Measurements from ENCODE around the gene DNASE1L1.

DNASE1L1 gene

DNA sequence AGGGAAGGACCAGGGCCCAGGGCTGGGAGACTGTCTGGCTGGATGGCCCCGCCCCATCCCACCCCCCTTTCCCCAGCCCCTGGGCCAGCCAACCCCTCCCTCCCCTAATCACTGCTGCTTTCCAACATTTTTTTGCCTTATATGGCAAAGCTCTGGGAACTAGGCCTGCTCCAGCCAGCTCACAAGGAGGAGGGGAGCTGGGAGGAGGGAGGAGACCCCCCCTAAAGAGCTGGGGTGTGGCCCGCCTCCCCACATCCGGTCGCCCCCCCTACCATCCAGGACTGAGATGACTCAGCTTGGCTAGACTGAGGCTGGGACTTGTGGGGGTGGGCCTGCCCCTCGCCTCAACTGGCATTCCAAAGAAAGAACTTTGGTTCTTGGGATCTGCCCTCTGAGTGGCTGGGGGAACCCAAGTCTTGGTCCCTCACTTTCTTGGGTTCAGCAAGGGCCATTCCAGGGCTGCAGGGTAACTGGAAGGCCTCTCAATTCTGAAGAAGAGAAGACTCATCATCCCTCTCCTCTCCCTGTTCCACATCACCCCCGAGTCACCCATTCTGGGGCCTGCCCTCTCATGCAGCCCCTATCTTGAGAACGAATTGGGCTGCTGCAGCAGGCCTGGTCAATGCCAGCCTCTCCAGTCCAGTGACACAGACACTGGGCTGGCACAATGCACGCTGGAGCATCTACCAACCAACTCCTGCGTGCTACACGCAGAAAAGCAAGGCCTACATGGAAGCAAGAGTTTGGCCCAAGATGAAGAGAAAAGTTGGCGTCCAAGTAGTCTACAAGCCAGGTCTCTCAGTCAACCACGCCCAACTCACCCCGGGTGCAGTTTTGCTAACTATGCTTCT lies 39.4 kb downstream of the DNASE1L1 start:
- peak in 1 of 3 experiments; percentile 48 for DNase-seq (ENCODE audit: low read depth in 2 of 3, low spot score in 2 of 3)

DNA sequence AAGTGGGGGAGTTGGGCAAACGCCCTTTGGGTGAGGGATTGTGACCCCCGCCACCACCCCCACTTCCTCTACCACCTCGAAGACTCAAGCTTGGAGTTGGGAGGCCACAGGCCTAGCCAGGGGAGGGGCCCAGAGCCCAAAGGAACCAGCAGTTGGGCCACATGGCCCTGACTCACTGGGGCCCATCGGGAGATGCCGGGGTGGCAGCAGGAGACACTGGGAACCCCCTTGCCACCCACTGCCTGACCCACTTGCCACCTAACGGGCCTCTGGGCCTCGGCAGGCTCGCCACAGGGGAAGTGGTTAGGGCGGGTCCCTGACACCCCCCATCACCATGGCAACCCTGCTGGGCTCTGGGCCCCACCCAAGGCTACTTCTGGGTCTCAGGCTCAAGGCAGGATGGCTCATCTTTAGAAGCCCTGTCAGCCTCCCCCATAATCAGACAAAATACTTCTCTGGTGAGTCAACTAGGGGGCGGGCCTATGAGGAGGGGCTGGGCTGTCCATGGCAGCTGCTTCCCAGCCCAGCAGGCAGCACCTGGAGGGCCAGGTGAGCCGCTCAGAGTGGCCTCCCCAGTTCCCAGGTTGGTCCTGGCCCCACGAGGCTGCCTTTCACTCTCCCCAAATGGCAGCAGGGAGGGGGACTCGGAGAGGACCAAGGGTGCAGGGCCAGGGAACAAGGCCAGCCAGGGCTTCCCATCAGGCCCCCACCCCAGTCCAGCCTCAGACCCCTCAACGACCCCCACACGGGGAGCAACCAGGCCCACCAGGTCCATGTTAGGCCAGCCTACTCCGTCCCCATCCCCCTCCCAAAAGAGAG lies 40.2 kb downstream of the DNASE1L1 start:
- DNase-seq (ENCODE audit: low read depth in 2 of 3, low spot score in 2 of 3): peak in 2 of 3 experiments; percentile 69 to 90

DNA sequence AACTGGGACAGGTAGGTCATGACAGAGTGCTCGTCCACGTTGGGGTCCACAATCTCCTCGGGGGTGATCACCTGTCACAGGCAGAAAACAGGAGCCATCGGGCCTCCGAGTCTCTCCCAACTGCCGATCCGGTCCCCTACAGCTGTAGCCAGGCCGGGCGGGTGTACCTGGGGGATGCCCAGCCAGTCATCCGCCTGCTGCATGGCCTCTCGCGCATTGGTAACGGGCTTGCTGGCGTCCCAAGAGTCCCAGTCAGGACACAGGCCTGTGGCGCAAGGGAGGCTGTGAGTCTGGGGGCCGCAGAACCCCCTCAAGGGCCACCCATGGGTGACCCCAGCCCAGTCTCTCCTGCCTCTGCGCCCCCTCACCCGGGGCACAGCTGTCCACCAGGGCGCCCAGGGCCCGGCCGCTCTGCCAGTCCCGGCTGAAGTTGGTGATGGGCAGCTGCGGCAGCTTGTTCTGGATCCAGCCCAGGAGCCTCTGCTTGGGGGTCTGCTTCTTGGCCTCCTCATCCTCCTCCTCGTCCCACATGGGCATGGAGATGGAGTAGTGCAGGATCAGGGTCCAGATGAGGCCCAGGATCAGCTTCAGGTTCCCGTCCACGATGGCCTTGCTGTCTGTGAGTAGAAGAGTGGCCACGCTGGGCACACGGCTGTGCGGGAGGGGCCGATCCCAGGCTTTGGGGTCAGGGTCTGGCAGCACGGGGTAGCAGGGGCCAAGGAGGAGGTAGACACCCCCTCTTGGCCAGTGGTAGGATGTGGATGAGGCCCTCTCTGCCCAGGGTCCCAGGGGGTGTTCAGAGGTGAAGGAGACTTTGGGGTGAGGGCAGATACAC lies 41.4 kb downstream of the DNASE1L1 start:
- DNase-seq (ENCODE audit: low read depth in 2 of 3, low spot score in 2 of 3): no peak

DNA sequence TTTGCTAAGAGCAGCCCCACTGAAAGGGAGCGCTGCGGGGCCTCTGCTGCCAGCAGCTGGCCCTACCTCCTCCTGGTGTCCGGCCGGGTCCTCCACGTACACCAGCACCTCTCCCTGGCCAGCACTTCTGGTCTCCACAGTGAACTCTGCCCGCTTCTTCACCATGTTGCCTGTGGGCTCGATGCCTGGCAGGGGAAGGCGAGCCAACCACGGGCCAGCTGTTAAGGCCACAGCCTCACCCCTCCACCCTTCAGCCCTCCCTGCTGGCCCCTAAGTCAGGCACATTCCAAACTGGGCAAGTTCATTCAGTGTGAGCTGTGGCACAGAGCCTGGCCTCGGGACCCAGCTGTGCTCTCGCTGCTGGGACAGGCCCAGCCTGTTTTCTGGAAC lies 42.4 kb downstream of the DNASE1L1 start:
- DNase-seq (ENCODE audit: low read depth in 2 of 3, low spot score in 2 of 3): no peak

DNA sequence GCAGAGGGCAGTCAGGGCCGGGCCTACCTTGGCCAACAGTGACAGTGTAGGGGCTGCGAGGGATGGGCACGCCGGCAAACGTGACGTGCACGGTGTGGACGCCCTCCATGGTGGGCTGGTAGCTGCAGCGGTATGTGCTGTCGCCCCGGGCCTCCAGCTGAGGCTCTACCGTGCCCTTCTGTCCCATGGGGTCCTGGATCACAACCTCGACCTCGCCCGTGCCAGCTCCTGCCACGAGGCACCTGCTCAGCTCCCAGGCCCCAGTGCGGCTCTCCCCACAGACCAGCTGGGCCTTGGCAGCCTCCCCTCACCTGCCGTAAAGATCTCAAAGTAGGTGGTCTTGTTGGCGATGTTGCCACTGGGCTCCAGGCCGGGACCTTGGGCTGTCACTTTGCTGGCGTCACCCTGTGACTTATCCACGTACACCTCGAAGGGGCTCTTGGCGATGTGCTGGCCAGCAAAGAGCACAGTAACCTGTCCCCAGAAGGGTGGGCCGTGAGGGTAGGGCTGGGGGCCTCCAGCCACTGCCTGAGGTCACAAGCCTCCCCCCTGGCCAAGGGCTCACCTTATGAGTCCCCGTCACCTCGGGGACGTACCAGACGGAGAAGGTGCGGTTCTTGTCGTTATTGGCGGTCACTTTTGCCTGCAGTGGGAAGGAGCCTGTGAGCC lies 42.9 kb downstream of the DNASE1L1 start:
- no peak for DNase-seq (ENCODE audit: low read depth in 2 of 3, low spot score in 2 of 3)

DNA sequence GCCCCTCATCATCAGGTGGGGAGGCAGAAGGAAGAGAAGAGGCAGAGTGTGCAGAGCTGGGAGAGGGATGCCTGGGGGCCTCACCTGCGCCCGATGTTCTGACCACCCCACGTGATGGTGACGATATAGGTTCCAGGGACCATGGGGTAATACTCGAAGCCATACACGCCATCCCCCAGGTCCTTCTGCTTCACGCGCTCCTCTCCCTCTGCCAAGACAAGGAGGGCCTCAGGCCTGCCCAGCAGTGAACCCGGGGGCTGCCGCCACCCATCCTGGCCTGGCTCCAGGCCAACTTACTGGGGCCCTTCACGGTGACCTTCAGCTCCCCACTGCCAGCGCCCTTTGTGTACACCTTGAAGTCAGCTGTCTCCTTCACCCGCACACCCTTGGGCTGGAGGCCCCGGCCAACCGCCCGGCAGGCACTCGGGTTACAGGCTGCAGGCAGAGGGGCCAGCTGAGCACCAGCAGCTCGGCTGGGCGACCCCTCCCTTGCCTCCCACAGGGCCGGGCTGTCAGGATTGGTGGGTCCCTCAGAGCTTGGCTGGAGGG lies 43.9 kb downstream of the DNASE1L1 start:
- no peak for DNase-seq (ENCODE audit: low read depth in 2 of 3, low spot score in 2 of 3)

DNA sequence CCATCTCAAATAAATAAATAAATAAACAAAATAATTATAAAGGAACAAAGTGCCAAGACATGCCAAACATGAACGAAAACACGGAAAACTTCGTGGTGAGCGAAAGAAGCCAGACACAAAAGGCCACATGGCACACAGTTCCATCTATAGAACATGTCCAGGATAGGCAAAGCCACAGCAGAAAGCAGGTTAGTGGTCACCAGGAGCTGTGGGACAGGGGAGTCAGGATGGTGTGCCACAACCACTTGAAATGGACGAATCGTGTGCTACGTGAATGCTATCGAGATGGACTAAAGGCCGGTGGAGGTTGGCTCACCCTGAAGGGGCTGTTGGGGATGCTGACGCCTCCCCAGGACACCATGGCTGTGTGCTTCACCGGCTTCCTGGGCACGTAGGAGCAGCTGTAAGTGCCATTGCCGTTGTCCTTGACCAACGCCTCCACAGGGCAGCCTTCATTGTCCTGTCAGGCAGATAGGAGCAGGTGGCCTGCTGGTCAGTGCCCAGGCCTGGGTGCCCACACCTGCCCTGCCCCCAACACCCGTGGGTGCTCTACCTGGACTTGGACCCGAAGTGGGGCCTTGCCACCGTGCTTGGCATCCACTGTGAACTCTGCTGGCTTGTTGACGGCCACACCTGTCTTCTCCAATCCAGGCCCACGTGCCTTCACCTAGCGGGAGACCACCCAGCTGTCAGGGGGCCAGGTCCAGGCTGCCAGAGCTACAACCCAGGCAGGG lies 45.2 kb downstream of the DNASE1L1 start:
- no peak for DNase-seq (ENCODE audit: low read depth in 2 of 3, low spot score in 2 of 3)

DNA sequence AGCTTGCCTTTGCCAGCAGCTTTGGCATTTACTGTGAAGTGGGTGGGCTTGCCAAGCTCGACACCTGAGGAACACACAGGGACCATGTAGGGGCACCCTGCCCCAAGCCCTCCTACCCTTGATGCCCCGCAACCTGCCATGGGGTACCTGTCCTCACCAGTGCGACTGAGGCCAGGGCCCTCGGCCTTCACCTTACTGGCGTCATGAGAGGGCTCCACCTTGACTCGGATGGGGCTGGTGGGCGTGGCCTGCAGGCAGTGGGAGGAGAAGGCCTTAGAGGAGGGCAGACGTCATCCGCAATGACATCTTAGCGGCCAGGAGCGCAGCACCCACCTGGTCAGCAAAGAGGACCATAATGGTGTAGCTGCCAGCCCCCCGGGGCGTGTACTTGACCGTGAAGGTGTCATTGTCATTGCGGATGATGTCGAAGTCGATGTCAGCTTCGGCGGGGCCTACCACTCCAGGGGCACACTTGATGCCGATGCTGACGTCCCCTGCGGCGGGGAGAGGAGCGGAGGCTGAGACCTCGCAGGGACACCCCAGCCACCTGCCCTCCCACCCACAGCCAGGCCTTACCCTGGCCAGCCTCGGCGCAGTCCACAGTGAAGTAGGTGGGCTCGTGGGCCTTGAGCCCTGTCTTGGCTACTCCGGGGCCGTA lies 46.8 kb downstream of the DNASE1L1 start:
- DNase-seq (ENCODE audit: low read depth in 2 of 3, low spot score in 2 of 3): no peak

DNA sequence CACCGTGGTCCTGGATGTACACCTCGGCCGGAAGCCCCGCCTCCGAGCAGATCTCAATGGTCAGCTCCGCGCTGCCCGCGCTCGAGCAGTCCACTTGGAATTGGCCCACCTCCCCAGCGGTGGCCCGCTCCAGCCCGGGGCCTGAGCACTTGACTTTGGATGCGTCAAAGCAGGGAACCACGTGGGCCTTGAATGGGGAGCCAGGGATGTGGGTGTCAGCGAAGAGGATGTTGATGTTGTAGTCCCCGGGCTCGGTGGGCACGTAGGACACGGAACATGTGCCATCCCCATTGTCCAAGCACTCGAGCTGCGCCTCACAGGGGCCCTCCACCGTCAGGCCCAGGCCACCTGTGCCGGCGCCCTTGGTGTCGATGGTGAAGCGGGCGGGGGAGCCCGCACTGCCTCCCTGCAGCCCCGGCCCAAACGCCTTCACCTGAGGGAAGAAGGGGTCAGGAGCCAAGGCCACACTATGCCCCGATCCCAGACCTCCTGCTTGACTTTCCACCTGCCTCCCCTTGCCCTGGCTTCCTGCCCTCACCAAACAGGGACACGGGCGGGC lies 48.8 kb downstream of the DNASE1L1 start:
- DNase-seq (ENCODE audit: low read depth in 2 of 3, low spot score in 2 of 3): no peak

DNA sequence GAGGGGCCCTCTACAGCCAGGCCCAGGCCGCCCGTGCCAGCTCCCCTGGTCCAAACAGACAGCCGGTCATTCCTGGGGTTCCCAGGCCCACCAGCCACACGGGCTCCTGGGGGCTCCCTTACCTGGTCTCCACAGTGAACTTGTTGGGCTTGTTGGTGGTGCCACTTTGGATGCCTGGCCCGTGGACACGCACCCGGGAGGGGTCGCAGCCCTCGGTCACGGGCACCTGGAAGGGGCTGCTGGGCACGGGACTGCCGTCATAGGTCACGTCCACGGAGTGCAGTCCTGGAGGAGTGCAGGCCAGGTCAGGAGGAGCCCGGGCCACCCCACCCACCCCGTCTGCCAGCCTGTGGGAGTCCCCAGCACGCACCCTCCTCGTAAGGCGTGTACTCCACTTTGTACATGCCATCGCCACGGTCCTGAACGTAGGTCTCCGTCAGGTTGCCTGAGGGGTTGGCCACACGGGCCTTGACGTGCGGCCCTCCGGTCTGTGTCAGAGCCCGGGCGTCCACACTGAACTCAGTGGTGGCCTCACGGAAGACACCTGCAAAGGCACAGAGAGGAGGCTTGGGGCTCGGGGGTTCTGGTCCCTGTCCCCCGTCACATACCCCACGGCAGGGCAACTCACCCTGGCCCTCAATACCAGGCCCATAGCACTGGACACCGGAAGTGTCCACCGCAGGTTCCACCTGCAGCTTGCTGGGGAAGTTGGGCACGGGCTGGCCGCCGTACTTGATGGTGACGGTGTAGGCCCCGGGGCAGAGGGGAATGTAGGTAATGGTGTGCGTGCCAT lies 49.5 kb downstream of the DNASE1L1 start:
- no peak for DNase-seq (ENCODE audit: low read depth in 2 of 3, low spot score in 2 of 3)

DNA sequence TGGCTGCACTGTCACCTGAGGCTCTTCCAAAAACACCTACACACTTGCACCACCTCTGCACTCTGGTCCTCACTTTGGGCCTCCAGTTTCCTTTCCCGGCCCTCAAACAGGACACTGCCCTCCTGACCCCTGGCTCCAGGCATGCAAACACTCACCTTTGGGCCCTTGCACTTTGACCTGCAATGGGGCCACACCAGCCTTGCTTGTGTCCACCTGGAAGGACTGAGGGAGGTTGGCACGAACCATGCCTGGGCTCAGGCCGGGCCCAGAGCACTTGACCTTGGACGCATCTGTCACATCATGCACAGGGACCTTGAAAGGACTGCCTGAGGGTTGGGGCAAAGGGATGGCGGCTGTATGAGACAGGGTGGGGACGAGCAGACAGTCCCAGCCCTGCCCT lies 50.2 kb downstream of the DNASE1L1 start:
- no peak for DNase-seq (ENCODE audit: low read depth in 2 of 3, low spot score in 2 of 3)

DNA sequence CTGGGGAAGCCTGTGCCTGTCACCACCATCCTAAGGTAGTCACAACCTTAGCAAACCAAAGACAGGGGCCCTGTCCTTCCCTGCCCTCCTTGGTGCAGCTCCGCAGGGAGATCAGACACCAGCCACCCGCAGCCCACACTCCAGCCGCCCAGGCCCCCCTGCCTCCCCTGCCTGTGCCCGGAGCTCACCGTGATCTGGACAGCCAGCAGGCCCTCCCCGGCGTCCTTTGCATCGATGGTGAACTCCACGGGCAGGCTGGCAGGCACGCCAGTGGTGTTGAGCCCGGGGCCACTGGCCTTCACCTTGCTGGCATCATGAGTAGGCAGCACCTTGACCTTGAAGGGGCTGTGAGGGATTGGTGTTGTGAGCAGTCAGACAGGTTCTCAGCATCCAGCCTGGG lies 51.0 kb downstream of the DNASE1L1 start:
- no peak for DNase-seq (ENCODE audit: low read depth in 2 of 3, low spot score in 2 of 3)

DNA sequence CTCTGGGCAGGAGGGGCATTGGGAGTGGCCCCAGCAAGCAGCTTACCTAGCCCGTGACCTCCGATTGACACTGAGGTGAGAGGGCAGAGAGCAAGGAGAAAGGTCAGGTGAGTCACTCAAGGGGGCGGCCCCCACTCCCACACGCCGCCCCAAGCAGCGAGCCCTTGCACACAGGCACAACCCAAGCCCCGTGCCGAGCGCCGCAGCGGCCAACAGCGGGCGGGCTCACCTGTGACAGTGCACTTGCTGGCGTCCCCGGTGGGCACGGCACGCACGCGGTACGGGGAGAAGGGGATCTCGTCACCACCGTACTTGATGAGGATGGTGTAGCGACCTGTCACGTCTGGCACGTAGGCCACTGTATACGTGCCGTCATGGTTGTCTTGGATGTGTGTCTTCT lies 51.8 kb downstream of the DNASE1L1 start:
- no peak for DNase-seq (ENCODE audit: low read depth in 2 of 3, low spot score in 2 of 3)

DNA sequence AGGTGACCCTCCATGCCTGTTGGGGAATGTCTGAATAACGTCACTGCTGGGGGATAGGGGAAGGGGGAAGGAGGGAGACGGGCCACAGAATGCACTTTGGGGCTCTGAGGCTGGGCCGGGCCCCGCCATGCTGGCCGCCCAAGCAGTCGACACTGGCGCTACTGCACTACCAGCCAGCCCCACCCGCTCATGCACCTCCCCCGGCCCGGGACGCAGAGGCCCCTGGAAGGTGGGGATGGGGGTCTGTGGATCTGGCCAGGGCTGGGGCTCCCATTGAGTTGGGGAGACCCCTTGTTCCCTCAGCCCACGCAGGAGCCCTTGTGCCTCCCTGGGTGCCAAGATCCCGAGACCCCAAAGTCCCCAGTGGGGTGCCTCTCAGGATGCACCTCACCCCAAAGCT lies 52.5 kb downstream of the DNASE1L1 start:
- no peak for DNase-seq (ENCODE audit: low read depth in 2 of 3, low spot score in 2 of 3)

DNA sequence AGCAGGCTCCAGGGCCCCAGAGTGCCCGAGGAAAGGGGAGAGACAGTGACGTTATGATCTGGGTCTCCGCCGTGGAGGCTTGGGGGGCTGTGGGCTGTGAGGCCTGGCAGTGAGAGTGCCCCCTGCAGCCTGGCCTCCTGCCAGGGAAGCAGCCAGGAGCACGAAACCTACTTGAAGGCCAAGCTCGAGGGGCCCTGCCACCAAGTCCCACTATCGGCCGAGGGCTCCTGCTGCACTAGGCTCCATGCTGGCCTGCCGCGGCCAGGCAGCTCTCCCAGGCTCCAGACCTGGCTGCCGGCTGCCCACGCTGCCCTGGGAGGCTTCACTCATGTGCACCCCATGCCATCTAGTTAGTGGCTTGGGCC lies 53.3 kb downstream of the DNASE1L1 start:
- DNase-seq (ENCODE audit: low read depth in 2 of 3, low spot score in 2 of 3): no peak

DNA sequence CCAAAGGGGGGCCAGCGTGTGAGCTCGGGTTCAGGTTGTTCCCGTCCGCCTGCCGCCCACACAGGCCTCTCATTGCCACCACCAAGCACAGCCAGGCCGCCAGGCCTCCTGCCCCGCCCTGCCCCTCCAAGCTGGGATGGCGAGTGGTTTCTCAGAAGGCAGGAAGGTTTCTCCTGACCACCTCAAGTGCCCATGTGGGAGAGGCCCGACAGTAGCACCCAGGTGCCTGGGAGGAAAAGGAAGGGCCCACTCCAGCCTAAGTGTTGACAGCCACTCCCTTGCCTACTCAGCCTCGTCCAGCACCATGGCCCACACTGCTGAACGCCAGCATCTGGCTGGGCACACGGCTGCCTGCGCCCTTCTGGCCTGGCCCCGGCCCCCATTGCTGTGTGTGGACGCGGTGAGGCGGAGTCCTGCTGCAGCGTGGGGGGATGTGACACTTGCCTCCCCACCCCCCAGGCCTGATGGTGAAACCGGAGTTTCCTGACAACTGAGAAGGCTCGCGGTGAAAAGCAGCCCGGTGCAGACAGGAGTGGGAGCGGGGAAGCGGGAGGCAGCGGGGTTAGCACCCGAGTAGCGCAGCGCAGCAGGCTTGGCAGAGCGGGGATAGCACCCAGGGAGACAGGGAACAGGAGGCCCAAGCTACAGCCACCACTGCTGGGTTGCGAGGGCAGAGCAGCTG lies 53.8 kb downstream of the DNASE1L1 start:
- no peak for DNase-seq (ENCODE audit: low read depth in 2 of 3, low spot score in 2 of 3)

DNA sequence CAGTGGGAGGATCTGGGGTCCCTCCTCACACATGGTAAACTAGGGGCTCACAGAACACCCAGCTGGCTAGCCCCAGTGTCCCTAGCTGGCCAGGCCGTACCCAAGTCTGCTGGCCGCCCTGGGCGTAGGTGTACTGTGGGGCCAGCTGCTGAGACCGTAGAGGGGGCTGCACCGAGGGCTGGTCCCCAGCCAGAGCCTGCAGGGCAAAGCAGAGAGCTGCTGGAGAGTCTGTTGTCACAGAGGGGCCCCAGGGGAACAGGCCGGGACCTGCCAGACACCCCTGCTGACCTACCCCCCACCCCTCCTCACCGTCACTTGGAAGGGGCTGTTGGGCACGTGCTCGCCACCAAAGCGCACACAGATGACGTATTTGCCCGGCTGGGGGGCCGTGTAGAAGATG lies 54.5 kb downstream of the DNASE1L1 start:
- no peak for DNase-seq (ENCODE audit: low read depth in 2 of 3, low spot score in 2 of 3)

DNA sequence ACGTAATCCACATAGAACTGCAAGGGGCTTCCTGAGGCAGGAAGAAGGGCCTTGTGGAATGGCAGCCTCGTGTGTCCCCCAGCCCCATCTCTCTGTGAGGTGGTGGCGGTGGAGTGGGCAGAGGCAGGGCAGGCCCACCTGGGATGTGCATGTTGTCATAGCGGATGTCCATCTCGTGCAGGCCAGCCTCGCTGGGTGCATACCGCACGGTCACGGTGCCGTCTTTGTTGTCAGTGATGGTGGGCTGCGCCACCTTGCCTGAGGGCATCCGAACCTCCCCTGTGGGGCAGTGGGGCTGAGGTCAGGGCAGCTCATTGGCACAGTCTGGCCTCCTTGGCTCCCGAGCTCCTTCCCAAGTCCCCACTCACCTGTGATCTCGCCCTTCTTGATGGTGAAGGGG lies 55.0 kb downstream of the DNASE1L1 start:
- DNase-seq (ENCODE audit: low read depth in 2 of 3, low spot score in 2 of 3): no peak
